Measurements from ENCODE around the gene SLC22A23.

Gene SLC22A23

GRCh38 chr6:3296078-3296477 is 160.8 kb downstream of the SLC22A23 start:
- no peak for DNase-seq (ENCODE audit: low read depth)

- DNase-seq (ENCODE audit: low read depth) = no peak
These were observed 161.7 kb downstream of the SLC22A23 start for GRCh38 chr6:3294921-3295871.

GRCh38 chr6:3294396-3294795 is 162.5 kb downstream of the SLC22A23 start:
- no peak for DNase-seq (ENCODE audit: low read depth)

- DNase-seq (ENCODE audit: low read depth) = no peak
These were observed 163.3 kb downstream of the SLC22A23 start for GRCh38 chr6:3293271-3294155.

GRCh38 chr6:3292431-3293197 is 164.2 kb downstream of the SLC22A23 start:
- no peak for DNase-seq (ENCODE audit: low read depth)

GRCh38 chr6:3291987-3292386 is 164.9 kb downstream of the SLC22A23 start:
- DNase-seq (ENCODE audit: low read depth) = no peak

- no peak for DNase-seq (ENCODE audit: low read depth)
These were observed 165.5 kb downstream of the SLC22A23 start for GRCh38 chr6:3291346-3291745.

GRCh38 chr6:3290931-3291211 is 166.0 kb downstream of the SLC22A23 start:
- DNase-seq (ENCODE audit: low read depth) = no peak

- no peak for DNase-seq (ENCODE audit: low read depth)
These were observed 166.5 kb downstream of the SLC22A23 start for GRCh38 chr6:3290149-3290930.

- no peak for DNase-seq (ENCODE audit: low read depth)
These were observed 167.2 kb downstream of the SLC22A23 start for GRCh38 chr6:3289664-3290055.

- DNase-seq (ENCODE audit: low read depth) = no peak
These were observed 167.9 kb downstream of the SLC22A23 start for GRCh38 chr6:3288711-3289663.

- no peak for DNase-seq (ENCODE audit: low read depth)
These were observed 168.7 kb downstream of the SLC22A23 start for GRCh38 chr6:3287976-3288707.

- DNase-seq (ENCODE audit: low read depth) = no peak
These were observed 169.5 kb downstream of the SLC22A23 start for GRCh38 chr6:3287308-3287707.

GRCh38 chr6:3286641-3287171 is 170.1 kb downstream of the SLC22A23 start:
- DNase-seq (ENCODE audit: low read depth) = no peak

GRCh38 chr6:3285732-3286131 is 171.1 kb downstream of the SLC22A23 start:
- DNase-seq (ENCODE audit: low read depth) = no peak

GRCh38 chr6:3285049-3285639 is 171.7 kb downstream of the SLC22A23 start:
- no peak for DNase-seq (ENCODE audit: low read depth)

- DNase-seq (ENCODE audit: low read depth) = no peak
These were observed 172.4 kb downstream of the SLC22A23 start for GRCh38 chr6:3284436-3284876.

GRCh38 chr6:3283641-3284435 is 173.0 kb downstream of the SLC22A23 start:
- DNase-seq (ENCODE audit: low read depth) = no peak

All from ELR (cell line).